Keratinocyte (primary cell): ENCODE results near the gene ZFYVE9. TPM values are rescaled to one million over a fixed set of nuclear protein-coding genes. Genes with fewer than 3 reads are reported as not detected.

Experiments
- DNase-seq: peaks from one replicate; pipeline ENCODE4 v3.0.0-alpha.2; 2011; ENCODE audit warnings: low read depth, missing footprints, low spot score
- FAIRE-seq: peaks from 2 replicates; lab custom pipeline; 2011; peaks lifted over from hg19 to GRCh38; lab: Jason Lieb, UNC
- H2AFZ ChIP-seq: 2 replicates; pipeline ENCODE4 v1.6.0; 2012; ENCODE audit warnings: low read length, control low read depth, inconsistent platforms; ENCODE audit not compliant: control insufficient read depth
- H3K27ac ChIP-seq: 2 replicates; pipeline ENCODE4 v1.5.1; 2011; ENCODE audit warnings: low read length; ENCODE audit not compliant: control insufficient read depth, insufficient read depth
- H3K27me3 ChIP-seq: 3 replicates; pipeline ENCODE4 v1.6.0; 2011; ENCODE audit warnings: low read length; ENCODE audit not compliant: control insufficient read depth, insufficient read depth; ENCODE audit errors: extremely low read depth
- H3K36me3 ChIP-seq, 2 experiments: 2 replicates in 1 of 2; 3 replicates in 1 of 2; pipeline ENCODE4 v1.5.1; 2011; ENCODE audit warnings: low read length in 2 of 2, mild to moderate bottlenecking in 1 of 2; ENCODE audit not compliant: control insufficient read depth in 2 of 2, insufficient read depth in 2 of 2; ENCODE audit errors: extremely low read depth in 1 of 2
- H3K4me1 ChIP-seq: 3 replicates; pipeline ENCODE4 v1.5.1; 2011; ENCODE audit warnings: low read length; ENCODE audit not compliant: control insufficient read depth, insufficient read depth; ENCODE audit errors: extremely low read depth
- H3K4me2 ChIP-seq: 3 replicates; pipeline ENCODE4 v1.6.0; 2011; ENCODE audit warnings: low read depth, low read length; ENCODE audit not compliant: control insufficient read depth, insufficient read depth; ENCODE audit errors: extremely low read depth
- H3K4me3 ChIP-seq, 3 experiments: fragments of 200-600 bp in 1 of 3; sonication (generic) in 1 of 3; 2 replicates in 2 of 3; 3 replicates in 1 of 3; pipeline ENCODE4 v1.5.1; 2011 to 2016; ENCODE audit warnings: low read length in 3 of 3, mild to moderate bottlenecking in 3 of 3, control low read depth in 2 of 3, inconsistent platforms in 1 of 3, low read depth in 1 of 3, mixed read lengths in 1 of 3, mixed run types in 1 of 3, moderate library complexity in 1 of 3; ENCODE audit not compliant: control insufficient read depth in 2 of 3, insufficient read depth in 2 of 3; ENCODE audit errors: extremely low read depth in 1 of 3
- H3K79me2 ChIP-seq: 2 replicates; pipeline ENCODE4 v1.6.0; 2012; ENCODE audit warnings: low read length; ENCODE audit not compliant: control insufficient read depth, insufficient read depth
- H3K9ac ChIP-seq: 3 replicates; pipeline ENCODE4 v1.6.0; 2011; ENCODE audit warnings: low read length; ENCODE audit not compliant: control insufficient read depth, insufficient read depth; ENCODE audit errors: extremely low read depth
- H3K9me1 ChIP-seq: 3 replicates; pipeline ENCODE4 v1.6.0; 2011; ENCODE audit warnings: low read length; ENCODE audit not compliant: control insufficient read depth, insufficient read depth; ENCODE audit errors: extremely low read depth
- H3K9me3 ChIP-seq: 2 replicates; pipeline ENCODE4 v1.5.1; 2012; ENCODE audit warnings: low read depth, low read length; ENCODE audit not compliant: control insufficient read depth
- H4K20me1 ChIP-seq: 3 replicates; pipeline ENCODE4 v1.6.0; 2011; ENCODE audit warnings: low read length; ENCODE audit not compliant: control insufficient read depth, insufficient read depth; ENCODE audit errors: extremely low read depth
- EZH2 ChIP-seq: IDR thresholded peaks from one replicate; pipeline ENCODE4 v1.6.1; 2012; ENCODE audit warnings: inconsistent platforms, mild to moderate bottlenecking, low read length, moderate library complexity
- dilution Hi-C: fragments of 300-500 bp; cut with MboI; formaldehyde crosslinking; loops from one replicate; pipeline ENCODE4 v1.7.0; 2020; ENCODE audit warnings: low sequenced_read_pairs; ENCODE audit not compliant: extremely low pct_ligation_motif_present
- polyA plus RNA-seq, 5 experiments: library from polyadenylated mRNA; depleted of rRNA in 3 of 5; stranded (reverse) in 3 of 5; stranded (forward) in 1 of 5; unstranded in 1 of 5; fragments of >200 nt; gene quantifications; 1 replicate in 1 of 5; 2 replicates in 3 of 5; 3 replicates in 1 of 5; pipeline versions ENCODE4 v1.2.1 to v1.2.3, GENCODE V29; 2011 to 2012; ENCODE audit warnings: missing spikeins in 2 of 5, low read depth in 1 of 5, low replicate concordance in 1 of 5
- TF ChIP-seq, protein P1 (sequence below), 3 experiments: IDR thresholded peaks in 1 of 3; conservative IDR thresholded peaks in 1 of 3; optimal IDR thresholded peaks in 1 of 3; 2 replicates in 2 of 3; 3 replicates in 1 of 3; pipeline versions ENCODE3 to v1.5.1; 2011; ENCODE audit warnings: low read length in 3 of 3, mild to moderate bottlenecking in 3 of 3, moderate library complexity in 2 of 3, control low read depth in 1 of 3, inconsistent platforms in 1 of 3; ENCODE audit not compliant: insufficient read depth in 2 of 3; ENCODE audit errors: extremely low read depth in 1 of 3

ZFYVE9 gene
- polyA plus RNA-seq, 1 donor (not counting 4 experiments of a cell fraction or from before 2014, with no cell fraction given): 27.7 TPM

DNA sequence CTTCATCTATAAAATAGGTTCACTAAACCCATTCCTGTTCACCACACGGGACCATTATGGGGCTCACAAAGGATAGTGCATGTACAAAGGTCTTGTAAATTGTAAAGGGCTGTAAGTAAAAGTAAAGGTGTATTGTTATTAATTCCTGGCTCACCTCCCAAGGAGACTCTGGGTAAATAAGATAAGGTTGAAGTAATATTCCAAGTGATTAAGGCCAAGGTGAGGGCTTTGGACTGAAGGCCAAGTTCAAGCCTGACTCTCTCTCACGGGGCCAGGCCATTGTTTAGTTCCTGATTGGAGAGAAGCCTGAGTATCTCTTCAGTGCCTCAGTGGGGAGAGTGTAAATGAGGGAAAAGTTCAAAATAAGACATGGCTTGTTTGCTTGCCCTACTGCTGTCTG lies 19.5 kb upstream of the ZFYVE9 start:
- DNase-seq (no peak), FAIRE-seq (no peak)
- no peaks in the 10 kb centered on the region for H3K79me2 ChIP-seq
- no peaks in the 10 kb centered on the region for H3K9me3 ChIP-seq
- H3K9me1 ChIP-seq: no peaks in the 10 kb centered on the region
- no peak overlapping the region for H3K27ac ChIP-seq
- H3K4me3 ChIP-seq: no peak overlapping the region
- no peaks in the 10 kb centered on the region for H3K36me3 ChIP-seq
- dilution Hi-C loops: no loop called here
- no peak overlapping the region for H3K9ac ChIP-seq
- no peak overlapping the region for H2AFZ ChIP-seq
- no peaks in the 10 kb centered on the region for H3K27me3 ChIP-seq
- H4K20me1 ChIP-seq: no peaks in the 10 kb centered on the region
- H3K4me2 ChIP-seq: no peak overlapping the region
- no peak for TF ChIP-seq EZH2
- TF ChIP-seq, protein P1, sequence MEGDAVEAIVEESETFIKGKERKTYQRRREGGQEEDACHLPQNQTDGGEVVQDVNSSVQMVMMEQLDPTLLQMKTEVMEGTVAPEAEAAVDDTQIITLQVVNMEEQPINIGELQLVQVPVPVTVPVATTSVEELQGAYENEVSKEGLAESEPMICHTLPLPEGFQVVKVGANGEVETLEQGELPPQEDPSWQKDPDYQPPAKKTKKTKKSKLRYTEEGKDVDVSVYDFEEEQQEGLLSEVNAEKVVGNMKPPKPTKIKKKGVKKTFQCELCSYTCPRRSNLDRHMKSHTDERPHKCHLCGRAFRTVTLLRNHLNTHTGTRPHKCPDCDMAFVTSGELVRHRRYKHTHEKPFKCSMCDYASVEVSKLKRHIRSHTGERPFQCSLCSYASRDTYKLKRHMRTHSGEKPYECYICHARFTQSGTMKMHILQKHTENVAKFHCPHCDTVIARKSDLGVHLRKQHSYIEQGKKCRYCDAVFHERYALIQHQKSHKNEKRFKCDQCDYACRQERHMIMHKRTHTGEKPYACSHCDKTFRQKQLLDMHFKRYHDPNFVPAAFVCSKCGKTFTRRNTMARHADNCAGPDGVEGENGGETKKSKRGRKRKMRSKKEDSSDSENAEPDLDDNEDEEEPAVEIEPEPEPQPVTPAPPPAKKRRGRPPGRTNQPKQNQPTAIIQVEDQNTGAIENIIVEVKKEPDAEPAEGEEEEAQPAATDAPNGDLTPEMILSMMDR (optimal IDR thresholded peaks at IDR 0.05 in 1 of 3, IDR thresholded peaks at IDR 0.05 in 1 of 3, conservative IDR thresholded peaks at IDR 0.05 in 1 of 3; ENCODE audit: extremely low read depth in 1 of 3, insufficient read depth in 2 of 3, low read length in 3 of 3): no peak
- peaks cover 6% of the 10 kb centered on the region for H3K4me1 ChIP-seq

DNA sequence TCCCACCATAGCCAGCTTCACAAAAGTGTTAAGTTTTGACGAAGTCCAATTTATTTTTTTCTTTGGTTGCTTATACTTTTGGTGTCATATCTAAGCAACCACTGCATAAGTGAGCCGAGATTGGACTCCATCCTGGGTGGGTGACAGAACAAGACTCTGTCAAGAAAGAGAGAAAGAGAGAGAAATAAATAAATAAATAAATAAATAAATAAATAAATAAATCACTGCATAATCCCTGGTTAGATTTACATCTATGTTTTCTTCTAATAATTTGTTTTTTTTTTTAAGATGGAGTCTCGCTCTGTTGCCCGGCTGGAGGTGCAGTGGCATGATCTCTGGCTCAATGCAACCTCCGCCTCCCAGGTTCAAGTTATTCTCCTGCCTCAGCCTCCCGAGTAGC lies 18.3 kb upstream of the ZFYVE9 start:
- H3K27me3 ChIP-seq: no peaks in the 10 kb centered on the region
- H3K9ac ChIP-seq: no peak overlapping the region
- no peak overlapping the region for H2AFZ ChIP-seq
- no peaks in the 10 kb centered on the region for H3K79me2 ChIP-seq
- H3K9me1 ChIP-seq: no peaks in the 10 kb centered on the region
- no peak for FAIRE-seq
- no peak overlapping the region for H3K27ac ChIP-seq
- no peaks in the 10 kb centered on the region for H3K9me3 ChIP-seq
- dilution Hi-C loops: no loop called here
- H4K20me1 ChIP-seq: no peaks in the 10 kb centered on the region
- no peaks in the 10 kb centered on the region for H3K36me3 ChIP-seq
- peaks cover 6% of the 10 kb centered on the region for H3K4me1 ChIP-seq
- no peak overlapping the region for H3K4me2 ChIP-seq
- TF ChIP-seq, protein P1 (optimal IDR thresholded peaks at IDR 0.05 in 1 of 3, IDR thresholded peaks at IDR 0.05 in 1 of 3, conservative IDR thresholded peaks at IDR 0.05 in 1 of 3; ENCODE audit: extremely low read depth in 1 of 3, insufficient read depth in 2 of 3, low read length in 3 of 3): no peak
- TF ChIP-seq EZH2: no peak
- H3K4me3 ChIP-seq: no peak overlapping the region
- no peak for DNase-seq
